Bronchial epithelial cell (primary cell): ENCODE data around the gene MAP7. TPM values are rescaled to one million over a fixed set of nuclear protein-coding genes. Genes with fewer than 3 reads are reported as not detected.

ENCODE experiments used
- DNase-seq: peaks from one replicate; pipeline ENCODE4 v3.0.0-alpha.2; 2010; ENCODE audit warnings: low read depth
- FAIRE-seq: peaks from 2 replicates; lab custom pipeline; 2011; peaks lifted over from hg19 to GRCh38; lab: Jason Lieb, UNC
- H3K27me3 ChIP-seq: 2 replicates; pipeline ENCODE4 v1.5.1; 2011; ENCODE audit warnings: low read length; ENCODE audit not compliant: control insufficient read depth, insufficient read depth
- H3K36me3 ChIP-seq: 2 replicates; pipeline ENCODE4 v1.5.1; 2011; ENCODE audit warnings: low read length; ENCODE audit not compliant: control insufficient read depth, insufficient read depth
- H3K4me3 ChIP-seq: 2 replicates; pipeline ENCODE4 v1.5.1; 2011; ENCODE audit warnings: mild to moderate bottlenecking, low read depth, low read length, control low read depth
- CTCF ChIP-seq: IDR thresholded peaks from 2 replicates; pipeline ENCODE4 v1.5.1; 2011; ENCODE audit warnings: mild to moderate bottlenecking, moderate library complexity, low read length, control low read depth, inconsistent platforms; ENCODE audit not compliant: insufficient read depth, severe bottlenecking
- total RNA-seq: library from RNA; depleted of rRNA; stranded (reverse); fragments of >200 nt; gene quantifications from 2 replicates; pipeline ENCODE4 v1.2.1, GENCODE V29; 2014

Gene MAP7
- total RNA-seq, 1 donor from 2014 or later, result 30.8 TPM

GRCh38 chr6:136529710-136530109 lies 20.5 kb downstream of the MAP7 start:
- no peak for TF ChIP-seq CTCF
- no peak overlapping the region for H3K4me3 ChIP-seq
- no peaks in the 10 kb centered on the region for H3K27me3 ChIP-seq
- FAIRE-seq (no peak), DNase-seq (peak; percentile 13)
- H3K36me3 ChIP-seq, result no peaks in the 10 kb centered on the region

DNA sequence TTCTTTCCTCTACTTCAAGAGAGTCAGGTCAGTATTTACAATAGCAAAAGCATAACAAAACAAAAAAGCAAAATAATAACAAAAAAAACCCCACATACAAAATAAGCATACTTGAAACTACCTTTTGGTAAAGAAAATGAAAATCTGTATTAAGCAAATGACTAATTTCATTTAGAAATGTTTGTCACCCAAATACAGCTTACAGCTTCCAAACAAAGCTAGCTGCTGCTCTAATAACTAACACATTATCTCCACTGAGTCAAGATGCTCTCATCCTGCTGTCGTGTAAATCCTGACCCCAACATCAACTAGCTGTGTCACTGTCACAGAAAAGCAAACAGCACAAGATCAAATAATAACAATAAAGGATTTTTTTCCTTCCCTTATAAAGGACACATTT lies 21.7 kb downstream of the MAP7 start:
- no peak for TF ChIP-seq CTCF
- DNase-seq, result no peak
- Histone ChIP-seq H3K27me3 (no peaks in the 10 kb centered on the region), H3K36me3 (no peaks in the 10 kb centered on the region), H3K4me3 (no peak overlapping the region)
- FAIRE-seq, result no peak

DNA sequence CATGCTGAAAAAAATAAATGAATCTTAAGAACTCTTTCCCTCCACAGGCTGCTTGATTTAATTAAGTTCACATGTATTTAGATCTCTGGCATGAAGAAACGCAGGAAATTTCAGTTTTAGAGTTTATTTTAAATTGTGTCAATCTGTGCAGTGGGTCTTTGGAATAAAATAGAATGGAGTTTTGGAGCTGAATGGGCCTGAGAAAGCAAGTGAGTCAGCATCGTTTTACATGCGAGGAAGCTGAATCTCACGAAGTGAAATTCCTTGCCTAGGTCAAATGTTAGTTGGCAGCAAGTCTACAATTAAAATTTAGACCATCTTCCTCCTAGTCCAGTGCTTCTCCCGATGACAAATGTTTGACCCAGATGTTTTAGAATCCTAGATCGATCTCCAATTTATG lies 22.4 kb downstream of the MAP7 start:
- Histone ChIP-seq H3K4me3 (no peak overlapping the region), H3K36me3 (no peaks in the 10 kb centered on the region), H3K27me3 (no peaks in the 10 kb centered on the region)
- FAIRE-seq, result no peak
- DNase-seq, result no peak
- TF ChIP-seq CTCF, result no peak

- TF ChIP-seq CTCF, result no peak
- DNase-seq, result no peak
- Histone ChIP-seq H3K27me3 (no peaks in the 10 kb centered on the region), H3K36me3 (no peaks in the 10 kb centered on the region), H3K4me3 (no peak overlapping the region)
- FAIRE-seq, result no peak
These were observed 23.3 kb downstream of the MAP7 start for GRCh38 chr6:136526937-136527336.

- H3K4me3 ChIP-seq, result no peak overlapping the region
- FAIRE-seq, result no peak
- peak; percentile 57 for TF ChIP-seq CTCF
- peak; percentile 64 for DNase-seq
- no peaks in the 10 kb centered on the region for H3K36me3 ChIP-seq
- H3K27me3 ChIP-seq, result no peaks in the 10 kb centered on the region
These were observed 23.9 kb downstream of the MAP7 start for GRCh38 chr6:136526196-136526930.
